ENCODE data around the gene HTR1E. TPM values are rescaled to one million over a fixed set of nuclear protein-coding genes. Genes with fewer than 3 reads are reported as not detected.

The HTR1E gene
- total RNA-seq, 1 donor from 2014 or later, result not detected

DNA sequence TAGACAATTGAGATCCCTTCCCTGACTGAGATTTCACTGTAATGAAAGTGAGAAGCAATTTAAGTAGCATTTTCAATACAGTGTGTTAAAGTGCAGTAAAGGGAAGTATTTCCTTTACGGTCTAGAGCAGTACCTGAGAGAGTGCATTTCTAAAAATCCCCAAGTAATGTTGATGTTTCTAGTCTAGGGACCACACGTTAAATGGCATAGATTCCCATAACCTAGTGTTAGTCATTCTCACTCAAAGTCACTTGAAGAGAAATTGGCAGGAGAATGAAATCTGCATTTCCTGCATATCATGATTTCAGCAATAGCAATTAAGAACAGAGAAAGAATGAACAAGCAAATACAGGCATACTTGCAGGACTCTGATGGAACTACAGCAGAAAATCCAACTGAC lies 89.7 kb downstream of the HTR1E start:
- DNase-seq (ENCODE audit: low spot score), result no peak
- H3F3A ChIP-seq (ENCODE audit: low read depth), result no peaks in the 10 kb centered on the region
- Mint-ChIP-seq H3K9me3 (peaks cover under 1% of the 10 kb centered on the region), H3K36me3 (no peaks in the 10 kb centered on the region), H3K4me1 (no peaks in the 10 kb centered on the region), H3K4me3 (no peak overlapping the region), H3K27me3 (ENCODE audit: insufficient read depth, low read depth) (no peaks in the 10 kb centered on the region), H3K27ac (no peak overlapping the region)
- H3K9ac ChIP-seq, result no peak overlapping the region
- no peak overlapping the region for H3K4me3 ChIP-seq
- no peak overlapping the region for H2AFZ ChIP-seq (replicated peaks)
- no peaks in the 10 kb centered on the region for H3K27me3 ChIP-seq
- no peak overlapping the region for H3K27ac ChIP-seq
- no peaks in the 10 kb centered on the region for H4K20me1 ChIP-seq (ENCODE audit: low read depth)
- H3K4me1 ChIP-seq, result no peaks in the 10 kb centered on the region
- TF ChIP-seq EZH2phosphoT487 (IDR thresholded peaks at IDR 0.05) (no peak), EZH2 (IDR thresholded peaks at IDR 0.05) (no peak)
- TF ChIP-seq, protein P1, sequence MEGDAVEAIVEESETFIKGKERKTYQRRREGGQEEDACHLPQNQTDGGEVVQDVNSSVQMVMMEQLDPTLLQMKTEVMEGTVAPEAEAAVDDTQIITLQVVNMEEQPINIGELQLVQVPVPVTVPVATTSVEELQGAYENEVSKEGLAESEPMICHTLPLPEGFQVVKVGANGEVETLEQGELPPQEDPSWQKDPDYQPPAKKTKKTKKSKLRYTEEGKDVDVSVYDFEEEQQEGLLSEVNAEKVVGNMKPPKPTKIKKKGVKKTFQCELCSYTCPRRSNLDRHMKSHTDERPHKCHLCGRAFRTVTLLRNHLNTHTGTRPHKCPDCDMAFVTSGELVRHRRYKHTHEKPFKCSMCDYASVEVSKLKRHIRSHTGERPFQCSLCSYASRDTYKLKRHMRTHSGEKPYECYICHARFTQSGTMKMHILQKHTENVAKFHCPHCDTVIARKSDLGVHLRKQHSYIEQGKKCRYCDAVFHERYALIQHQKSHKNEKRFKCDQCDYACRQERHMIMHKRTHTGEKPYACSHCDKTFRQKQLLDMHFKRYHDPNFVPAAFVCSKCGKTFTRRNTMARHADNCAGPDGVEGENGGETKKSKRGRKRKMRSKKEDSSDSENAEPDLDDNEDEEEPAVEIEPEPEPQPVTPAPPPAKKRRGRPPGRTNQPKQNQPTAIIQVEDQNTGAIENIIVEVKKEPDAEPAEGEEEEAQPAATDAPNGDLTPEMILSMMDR (IDR thresholded peaks at IDR 0.05), result no peak
- H3K36me3 ChIP-seq, result no peaks in the 10 kb centered on the region
- no peak overlapping the region for H3K4me2 ChIP-seq
- no peaks in the 10 kb centered on the region for H3K9me3 ChIP-seq (ENCODE audit: low read depth)
- H3K79me2 ChIP-seq (ENCODE audit: low read depth), result no peaks in the 10 kb centered on the region

DNA sequence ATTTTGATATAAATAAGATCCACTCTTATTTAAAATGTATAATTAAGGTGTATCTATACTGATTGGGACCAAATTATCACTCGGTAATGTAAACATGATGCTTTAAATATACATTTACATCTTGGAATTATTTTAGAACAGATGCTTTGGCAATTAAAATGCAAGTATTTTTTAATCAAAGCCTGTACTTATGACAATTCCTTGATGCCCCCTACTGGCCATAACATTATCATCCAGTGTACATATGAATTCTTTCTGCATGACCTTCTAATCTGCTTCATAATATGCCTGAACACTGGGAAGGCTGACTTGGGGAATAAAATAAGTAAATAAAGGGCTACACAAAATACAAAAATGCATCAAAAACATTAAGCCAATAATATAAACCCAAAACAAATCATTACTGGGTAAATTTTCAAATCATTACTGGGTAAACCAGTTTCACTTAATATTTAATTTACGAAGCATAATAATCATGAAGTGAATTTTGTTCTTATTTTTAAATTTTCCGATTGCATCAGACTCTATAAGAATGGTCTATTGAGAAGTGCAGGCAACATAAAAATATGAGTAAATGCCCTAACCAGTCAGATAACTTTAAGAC lies 92.5 kb downstream of the HTR1E start:
- Mint-ChIP-seq H3K4me3 (no peak overlapping the region), H3K9me3 (peaks cover 8% of the 10 kb centered on the region), H3K27ac (no peak overlapping the region), H3K4me1 (no peaks in the 10 kb centered on the region), H3K36me3 (no peaks in the 10 kb centered on the region), H3K27me3 (ENCODE audit: insufficient read depth, low read depth) (no peaks in the 10 kb centered on the region)
- no peaks in the 10 kb centered on the region for H3F3A ChIP-seq (ENCODE audit: low read depth)
- no peaks in the 10 kb centered on the region for H4K20me1 ChIP-seq (ENCODE audit: low read depth)
- no peaks in the 10 kb centered on the region for H3K79me2 ChIP-seq (ENCODE audit: low read depth)
- H3K4me2 ChIP-seq, result no peak overlapping the region
- no peaks in the 10 kb centered on the region for H3K9me3 ChIP-seq (ENCODE audit: low read depth)
- no peaks in the 10 kb centered on the region for H3K36me3 ChIP-seq
- H3K4me3 ChIP-seq, result no peak overlapping the region
- H3K27me3 ChIP-seq, result no peaks in the 10 kb centered on the region
- no peak overlapping the region for H3K9ac ChIP-seq
- DNase-seq (ENCODE audit: low spot score), result peak; percentile 30
- no peak overlapping the region for H2AFZ ChIP-seq (replicated peaks)
- H3K4me1 ChIP-seq, result no peaks in the 10 kb centered on the region
- no peak overlapping the region for H3K27ac ChIP-seq
- TF ChIP-seq, protein P1 (IDR thresholded peaks at IDR 0.05), result peak; percentile 68
- TF ChIP-seq EZH2 (IDR thresholded peaks at IDR 0.05) (no peak), EZH2phosphoT487 (IDR thresholded peaks at IDR 0.05) (no peak)

DNA sequence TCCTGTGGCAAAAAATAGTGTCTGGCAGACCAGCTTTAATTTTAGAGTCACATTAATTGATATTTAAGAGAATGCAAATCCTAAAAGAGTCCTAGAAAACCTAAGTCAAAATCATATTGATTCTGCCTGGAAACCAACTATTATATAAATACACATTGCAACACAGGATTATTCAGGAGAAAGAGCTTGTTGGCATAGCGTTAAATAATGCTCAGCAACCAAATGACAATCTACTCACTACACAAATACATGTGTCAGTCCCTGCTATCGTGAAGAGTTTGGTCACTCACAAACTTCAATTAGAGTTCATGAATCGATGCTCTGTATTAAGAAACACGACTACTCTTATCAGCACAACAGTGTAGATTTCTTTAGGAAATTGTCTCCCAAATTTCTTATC lies 103.4 kb downstream of the HTR1E start:
- Histone ChIP-seq H3K27ac (no peak overlapping the region), H3K4me1 (no peaks in the 10 kb centered on the region), H3K9me3 (ENCODE audit: low read depth) (no peaks in the 10 kb centered on the region), H3K4me3 (no peak overlapping the region), H4K20me1 (ENCODE audit: low read depth) (no peaks in the 10 kb centered on the region), H2AFZ (replicated peaks) (no peak overlapping the region), H3K36me3 (no peaks in the 10 kb centered on the region), H3K9ac (no peak overlapping the region), H3K4me2 (no peak overlapping the region), H3K27me3 (no peaks in the 10 kb centered on the region), H3K79me2 (ENCODE audit: low read depth) (no peaks in the 10 kb centered on the region), H3F3A (ENCODE audit: low read depth) (no peaks in the 10 kb centered on the region)
- Mint-ChIP-seq H3K27me3 (ENCODE audit: insufficient read depth, low read depth) (peaks cover 4% of the 10 kb centered on the region), H3K9me3 (peaks cover 4% of the 10 kb centered on the region), H3K4me1 (no peaks in the 10 kb centered on the region), H3K27ac (no peak overlapping the region), H3K36me3 (no peaks in the 10 kb centered on the region), H3K4me3 (no peak overlapping the region)
- TF ChIP-seq, protein P1 (IDR thresholded peaks at IDR 0.05), result no peak
- TF ChIP-seq EZH2phosphoT487 (IDR thresholded peaks at IDR 0.05) (no peak), EZH2 (IDR thresholded peaks at IDR 0.05) (no peak)
- DNase-seq (ENCODE audit: low spot score), result no peak

All from neural progenitor cell (in vitro differentiated cells).